Activated gamma-delta T cell treated with anti-CD3 and anti-CD28 coated beads, Interleukin-2, amount 50 U/mL, for 16 hours (primary cell): ENCODE results near the gene SKI.

ENCODE experiments used
- DNase-seq: peaks from one replicate; pipeline ENCODE4 v3.0.0-alpha.2; 2020; ENCODE audit warnings: low read depth

SKI gene

DNA sequence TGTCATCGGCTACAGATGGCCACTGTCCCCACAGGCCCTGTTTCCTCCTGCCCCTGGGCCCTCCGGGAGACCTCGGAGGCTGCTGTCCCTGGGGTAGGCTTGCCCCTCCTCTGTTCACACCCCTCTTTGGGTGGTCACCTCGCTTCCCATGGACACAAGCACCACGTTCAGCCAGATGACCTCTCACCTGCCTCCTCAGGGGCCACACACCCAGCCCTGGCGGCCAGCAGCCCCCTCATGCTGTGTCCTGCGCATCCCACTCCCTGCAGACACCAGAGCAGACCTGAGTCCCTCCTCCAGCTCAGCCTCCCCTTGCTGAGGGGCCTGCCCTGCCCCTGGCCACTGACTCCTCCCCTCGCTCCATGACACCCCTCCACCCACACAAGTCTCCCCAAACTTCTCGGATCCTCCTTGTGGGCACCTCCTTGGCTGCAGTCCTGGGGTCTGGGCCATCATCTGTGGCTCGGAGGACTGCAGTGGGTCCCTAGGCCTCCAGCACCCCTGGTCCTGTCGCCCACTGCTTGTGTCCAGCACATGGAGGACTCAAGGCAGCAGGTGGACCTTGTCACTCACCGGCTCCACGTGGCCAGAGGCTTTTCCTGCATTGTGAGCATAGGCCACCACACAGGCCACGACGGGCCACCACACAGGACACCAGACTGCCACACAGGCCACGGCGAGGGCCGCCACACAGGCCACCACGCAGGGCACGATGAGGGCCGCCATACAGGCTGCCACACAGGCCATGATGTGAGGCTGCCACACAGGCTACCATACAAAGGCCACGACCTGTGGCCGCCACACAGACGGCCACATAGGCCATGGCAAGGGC is 112.2 kb downstream of the SKI start:
- no peak for DNase-seq

DNA sequence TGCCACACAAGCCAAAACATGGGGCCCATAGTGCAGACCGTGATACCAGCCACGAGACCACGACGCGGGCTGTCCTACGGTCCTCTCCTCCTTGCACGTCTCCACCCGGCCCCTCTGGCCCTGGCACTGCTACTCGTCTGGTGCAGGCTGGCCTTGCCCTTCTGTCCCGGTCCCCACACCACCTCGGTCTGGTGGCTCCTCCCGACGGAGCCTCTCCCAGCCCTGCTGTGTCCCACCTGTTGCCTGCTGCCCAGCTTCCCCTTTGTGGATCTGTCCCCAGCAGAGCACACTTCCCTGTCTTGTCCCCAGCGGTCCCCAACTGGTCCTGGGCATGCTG is 112.8 kb downstream of the SKI start:
- DNase-seq = no peak

DNA sequence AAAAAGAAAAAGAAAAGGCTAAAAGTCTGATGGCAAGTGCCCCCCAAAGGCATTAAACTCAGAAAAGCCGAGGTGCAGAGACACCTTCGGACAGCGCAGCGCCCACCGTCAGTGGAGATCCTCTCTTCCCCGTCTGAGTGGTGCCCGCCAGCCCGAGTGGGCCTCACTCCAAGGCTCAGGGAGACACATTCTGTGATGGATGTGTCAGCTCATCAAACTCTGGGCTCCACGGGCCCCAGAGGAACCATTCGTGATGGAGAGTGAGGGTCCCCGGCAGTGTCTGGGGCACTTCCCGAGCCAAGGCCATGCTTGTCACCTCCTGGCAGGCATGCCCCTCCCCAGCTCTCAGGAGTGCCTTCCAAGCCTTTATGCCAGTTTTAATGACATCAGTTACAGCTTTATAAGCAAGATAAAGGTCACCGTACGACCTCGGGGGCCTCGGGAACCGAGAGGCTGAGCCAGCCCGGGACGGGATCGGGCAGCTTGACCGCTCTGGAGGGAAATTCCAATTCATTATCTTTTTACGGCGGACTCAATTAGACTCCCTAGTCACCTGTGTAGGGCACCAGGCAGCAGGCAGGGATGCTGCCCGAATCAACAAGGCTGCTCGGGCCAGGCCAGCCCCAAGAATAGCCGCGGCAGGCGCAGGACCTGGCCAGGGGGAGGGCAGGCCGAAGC is 113.7 kb downstream of the SKI start:
- no peak for DNase-seq

DNA sequence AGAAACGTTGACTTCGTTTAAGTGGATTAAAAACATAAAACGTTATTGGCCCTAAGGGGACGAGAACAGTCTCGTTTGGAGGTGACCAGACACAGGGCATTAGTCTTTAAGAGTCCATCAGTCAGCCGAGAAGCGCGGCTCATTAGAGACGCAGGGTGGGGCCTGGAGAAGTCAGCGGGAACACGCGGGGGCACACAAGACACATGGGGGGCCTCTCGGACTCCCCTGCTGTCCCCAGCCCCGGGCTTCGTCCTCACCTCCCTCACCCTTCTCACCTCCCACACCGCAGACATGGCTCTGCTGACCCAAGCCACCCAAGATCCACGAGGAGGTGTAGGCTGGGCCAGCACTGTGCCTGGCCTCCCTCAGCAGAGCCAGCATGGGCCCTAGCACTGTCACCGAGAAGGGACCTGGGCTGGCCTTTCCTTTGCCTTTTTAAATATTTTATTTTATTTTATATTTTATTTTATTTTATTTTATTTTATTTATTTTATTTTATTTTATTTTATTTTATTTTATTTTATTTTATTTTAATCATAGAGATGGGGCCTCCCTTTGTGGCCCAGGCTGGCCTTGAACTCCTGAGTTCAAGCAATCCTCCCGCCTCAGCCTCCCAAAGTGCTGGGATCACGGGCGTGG is 114.4 kb downstream of the SKI start:
- DNase-seq = no peak

DNA sequence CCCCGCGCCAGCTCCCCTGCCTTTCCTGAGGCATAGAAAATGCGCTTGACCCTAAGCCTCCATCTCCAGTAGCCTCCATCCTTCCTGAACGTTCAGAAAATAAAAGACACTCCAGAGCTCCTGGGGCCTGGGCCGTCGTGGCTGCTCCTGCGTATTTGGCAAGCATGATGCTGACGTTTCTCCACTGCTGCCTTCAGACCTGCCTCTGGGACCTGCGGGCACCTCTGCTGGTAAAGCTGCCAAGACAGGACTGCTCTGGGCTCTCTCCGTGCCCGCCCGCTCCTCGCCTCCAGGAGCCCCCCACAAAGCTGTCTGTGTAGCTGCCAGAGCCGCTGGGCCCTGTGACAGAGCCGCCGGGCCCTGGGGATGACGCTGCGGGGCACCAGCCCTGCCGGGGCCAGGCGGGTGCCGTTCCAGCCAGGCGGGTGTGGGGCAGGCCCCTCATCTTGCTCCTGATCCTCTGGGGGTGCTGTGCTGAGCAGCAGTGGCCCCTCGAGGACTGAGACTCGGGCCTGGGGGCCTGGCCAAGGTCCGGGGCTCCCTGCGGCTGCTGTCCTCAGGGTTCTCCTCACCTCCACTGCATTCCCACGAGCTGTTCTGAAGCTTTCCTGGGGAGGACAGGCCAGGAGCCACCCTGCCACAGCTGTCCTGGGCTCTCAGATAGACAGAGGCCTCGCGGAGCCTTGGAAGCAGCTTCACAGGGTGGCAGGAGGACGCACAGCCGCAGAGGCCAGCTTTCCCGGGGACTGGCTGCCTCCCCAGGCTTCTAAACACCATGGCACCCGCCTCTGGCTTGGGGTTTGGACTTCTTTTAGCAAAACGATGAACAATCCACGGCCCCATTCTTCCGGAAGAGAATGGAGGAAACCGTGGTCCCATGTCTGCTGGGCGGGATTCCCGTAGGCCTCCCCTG is 115.2 kb downstream of the SKI start:
- no peak for DNase-seq

DNA sequence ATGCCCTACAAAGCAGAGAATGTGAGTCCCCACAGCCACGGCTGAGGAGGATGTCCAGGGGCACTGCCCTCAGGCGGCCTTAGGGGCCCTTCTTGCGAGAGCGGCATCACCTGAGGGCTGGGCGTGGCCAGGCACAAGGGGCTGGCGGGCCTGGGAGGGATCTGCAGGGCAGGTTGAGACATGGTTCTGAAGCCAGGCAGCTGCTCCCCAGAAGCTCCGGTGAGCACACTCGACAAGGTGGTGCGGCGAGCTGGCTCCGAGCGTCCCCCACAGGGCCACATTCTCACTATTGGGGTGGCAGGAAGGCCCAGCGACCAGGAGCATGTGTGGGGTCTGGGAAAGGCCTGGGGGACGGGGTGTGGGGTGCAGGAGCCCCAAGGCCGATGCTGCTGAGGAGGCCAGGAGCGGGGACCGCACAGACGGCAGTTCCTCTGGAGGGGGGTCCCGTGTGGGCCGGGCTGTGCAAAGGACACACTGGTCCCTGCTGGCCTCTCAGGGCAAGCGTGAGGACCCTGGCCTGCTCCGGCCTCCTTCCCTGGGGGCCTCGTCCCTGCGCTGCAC is 116.1 kb downstream of the SKI start:
- DNase-seq = no peak

DNA sequence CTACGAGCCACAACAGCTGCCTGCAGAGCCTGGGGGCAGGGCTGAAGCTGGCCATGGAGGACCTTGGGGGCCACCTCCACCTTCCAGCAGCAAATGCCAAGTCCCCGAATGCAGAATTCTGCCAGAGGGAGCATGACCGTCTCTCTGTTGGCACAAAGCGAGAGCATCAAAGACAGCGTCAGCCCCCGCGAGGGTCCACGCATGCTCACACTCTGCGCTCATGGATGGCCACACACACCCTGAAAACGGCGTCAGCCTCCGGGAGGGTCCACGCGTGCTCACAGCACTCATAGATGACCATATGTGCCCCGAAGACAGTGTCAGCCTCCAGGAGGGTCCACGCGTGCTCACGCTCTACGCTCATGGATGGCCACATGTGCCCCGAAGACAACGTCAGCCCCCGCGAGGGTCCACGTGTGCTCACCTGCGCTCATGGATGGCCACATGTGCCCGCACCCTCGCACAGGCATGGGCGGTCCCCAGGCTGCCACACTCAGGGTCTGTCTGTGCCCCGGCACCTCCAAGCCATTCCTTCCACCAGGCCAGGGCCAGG is 116.7 kb downstream of the SKI start:
- DNase-seq = no peak

DNA sequence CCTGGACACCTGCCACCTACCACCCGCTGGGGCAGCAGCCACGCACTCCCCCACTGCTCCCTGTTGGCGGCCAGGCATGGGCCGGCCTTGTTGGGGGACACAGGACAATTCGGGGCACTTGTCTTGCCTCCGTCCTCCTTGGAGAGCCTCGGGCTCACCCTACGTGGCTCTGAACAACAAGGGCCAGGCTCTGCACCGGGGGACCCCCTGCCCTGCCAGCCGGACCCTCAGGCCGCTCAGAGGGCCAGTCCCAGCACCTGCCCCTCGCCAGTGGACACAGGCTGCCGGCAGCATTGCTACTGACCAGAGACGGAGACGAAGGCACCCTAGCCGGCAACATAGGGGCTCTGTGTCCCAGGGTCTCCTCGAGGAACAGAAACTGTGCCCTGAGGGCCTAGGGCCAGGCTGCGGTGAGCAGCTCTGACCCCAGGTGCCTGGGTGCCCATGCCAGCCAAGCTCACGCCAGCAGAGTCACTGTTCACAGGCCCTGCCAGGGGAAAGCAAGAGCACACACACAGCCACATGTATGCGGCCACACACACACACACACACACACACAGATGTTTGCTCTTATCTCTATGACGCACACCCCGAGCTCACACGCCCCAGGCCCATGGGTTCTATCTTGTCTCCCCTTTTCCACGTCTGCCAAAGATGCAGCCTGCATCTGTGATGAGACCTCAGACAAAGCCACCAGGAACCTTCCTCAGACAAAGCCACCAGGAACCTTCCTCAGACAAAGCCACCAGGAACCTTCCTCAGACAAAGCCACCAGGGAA is 117.4 kb downstream of the SKI start:
- DNase-seq = no peak

DNA sequence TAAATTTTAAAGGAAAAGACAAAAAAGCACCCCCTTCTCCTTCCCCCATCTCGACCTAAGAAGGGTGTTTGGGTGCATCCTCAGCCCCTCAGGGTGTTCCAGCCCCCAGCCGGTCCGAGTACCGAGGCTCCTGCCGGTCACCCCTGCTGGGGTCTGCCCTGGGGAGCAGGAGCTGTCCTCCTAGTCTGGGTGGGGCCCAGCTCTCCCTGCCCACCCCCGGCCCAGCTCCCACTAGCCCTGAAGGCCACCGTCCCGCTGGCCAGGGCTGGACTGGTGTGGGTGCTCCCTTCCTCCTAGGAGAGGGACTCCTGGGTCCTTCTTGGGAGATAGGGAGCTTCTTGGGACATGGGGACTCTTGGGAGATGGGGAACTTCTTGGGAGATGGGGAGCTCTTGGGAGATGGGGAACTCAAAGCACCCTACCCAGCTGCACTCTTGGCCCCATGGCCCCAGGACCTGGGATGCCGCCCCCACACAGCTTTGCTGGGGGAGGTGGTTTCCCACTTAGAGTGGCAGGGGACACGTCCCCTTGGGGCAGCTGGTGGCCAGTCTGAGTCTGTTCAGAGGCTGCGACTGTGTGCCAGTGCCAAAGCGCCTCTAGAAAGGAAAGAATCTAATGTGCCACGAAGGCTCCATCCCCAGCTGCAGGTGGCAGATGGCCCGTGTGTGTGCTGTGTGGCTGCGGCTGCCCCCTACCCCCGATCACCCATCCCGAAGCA is 118.7 kb downstream of the SKI start:
- no peak for DNase-seq

DNA sequence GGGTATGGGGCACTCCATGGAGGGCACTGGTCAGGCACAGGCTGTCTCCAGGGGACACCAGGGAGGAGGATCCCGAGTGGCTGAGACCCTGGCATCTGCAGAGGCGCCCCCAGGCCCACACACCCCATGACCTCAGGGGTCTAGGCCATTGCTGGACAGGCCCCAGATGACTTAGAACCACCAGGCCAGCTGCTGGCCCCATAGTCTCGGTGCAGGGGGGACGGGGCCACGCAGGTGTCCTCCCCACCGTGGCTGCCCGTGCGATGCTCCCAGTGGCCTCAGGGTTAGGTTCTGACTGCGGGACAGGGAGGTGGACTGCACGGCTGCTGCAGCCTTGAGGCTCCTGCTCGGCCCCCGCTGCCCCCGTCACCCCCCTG is 119.3 kb downstream of the SKI start:
- DNase-seq = no peak

DNA sequence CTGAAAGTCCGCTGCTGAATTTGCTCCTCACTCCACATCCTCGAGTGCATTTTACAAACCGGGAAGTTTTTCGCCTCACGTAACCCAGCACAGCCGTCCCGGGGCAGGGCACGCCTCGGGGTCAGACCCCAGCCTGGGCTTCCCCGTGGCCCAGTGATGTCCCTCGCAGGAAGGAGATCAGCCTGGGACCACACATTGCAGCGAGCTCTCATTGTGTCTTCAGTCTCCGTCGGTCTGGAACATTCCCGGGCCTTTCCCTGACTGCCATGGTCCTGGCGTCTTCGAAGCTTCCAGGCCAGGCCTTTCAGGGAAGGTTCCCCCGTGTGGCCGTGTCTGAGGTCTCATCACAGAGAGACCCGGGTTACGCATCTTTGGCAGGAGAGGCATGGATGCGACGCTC is 119.8 kb downstream of the SKI start:
- no peak for DNase-seq

DNA sequence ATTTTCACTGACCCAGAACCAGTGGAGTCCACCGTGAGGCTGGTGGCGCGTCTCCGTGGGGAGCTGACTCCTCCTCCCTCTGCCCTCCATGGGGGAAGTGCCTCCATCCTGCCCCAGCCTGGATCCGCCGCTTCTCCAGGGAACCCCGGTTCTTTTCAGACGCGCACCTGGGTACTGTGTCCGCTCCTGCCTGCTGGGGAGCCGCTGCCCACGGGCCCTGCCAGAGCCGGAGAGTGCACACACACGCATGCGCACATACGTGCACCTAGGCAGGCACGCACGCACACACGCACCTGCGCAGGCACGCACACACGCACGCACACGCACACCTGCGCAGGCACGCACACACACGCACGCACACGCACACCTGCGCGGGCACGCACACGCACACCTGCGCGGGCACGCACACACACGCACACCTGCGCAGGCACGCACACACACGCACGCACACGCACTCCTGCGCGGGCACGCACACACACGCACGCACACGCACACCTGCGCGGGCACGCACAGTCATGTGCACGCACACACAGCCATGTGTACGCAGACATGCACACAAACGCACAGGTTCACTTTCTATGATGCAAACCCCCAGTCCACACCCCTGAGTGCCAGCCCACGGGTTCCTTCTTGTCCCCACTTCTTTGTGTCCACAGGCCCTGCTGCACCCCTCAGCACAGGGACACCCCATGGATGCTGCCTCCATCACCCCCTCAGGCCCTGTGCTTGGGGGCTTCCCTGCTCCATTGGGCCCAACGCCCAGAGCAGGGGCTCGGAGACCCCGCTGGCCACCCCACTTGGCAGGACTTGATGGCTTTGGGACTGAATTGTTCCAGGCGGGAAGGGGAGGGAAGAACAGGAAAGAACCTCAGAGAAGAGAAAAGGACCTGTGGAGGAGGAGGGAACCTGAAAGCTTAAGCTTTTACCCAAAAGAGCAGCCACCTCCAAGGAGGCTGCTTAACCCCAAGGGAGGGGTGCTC is 120.5 kb downstream of the SKI start:
- no peak for DNase-seq

DNA sequence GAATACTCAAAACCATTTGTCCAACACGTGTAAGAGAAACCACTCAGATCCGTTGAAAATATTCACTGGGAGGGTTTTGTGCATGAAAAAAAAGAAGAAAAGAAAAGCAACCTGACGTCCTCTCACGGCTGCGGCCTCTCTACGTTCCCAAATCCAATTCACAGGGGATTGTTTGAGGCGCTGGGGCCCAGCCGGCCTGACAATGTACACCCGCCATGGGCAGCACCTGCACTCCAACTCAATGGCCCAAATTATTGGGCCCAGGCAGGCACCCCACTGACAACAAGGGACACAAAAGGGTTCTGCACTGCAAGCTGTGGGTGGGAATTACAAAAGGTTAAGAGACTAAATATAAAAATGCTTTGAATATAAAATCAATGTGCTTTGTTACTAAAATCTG is 121.7 kb downstream of the SKI start:
- DNase-seq = no peak

DNA sequence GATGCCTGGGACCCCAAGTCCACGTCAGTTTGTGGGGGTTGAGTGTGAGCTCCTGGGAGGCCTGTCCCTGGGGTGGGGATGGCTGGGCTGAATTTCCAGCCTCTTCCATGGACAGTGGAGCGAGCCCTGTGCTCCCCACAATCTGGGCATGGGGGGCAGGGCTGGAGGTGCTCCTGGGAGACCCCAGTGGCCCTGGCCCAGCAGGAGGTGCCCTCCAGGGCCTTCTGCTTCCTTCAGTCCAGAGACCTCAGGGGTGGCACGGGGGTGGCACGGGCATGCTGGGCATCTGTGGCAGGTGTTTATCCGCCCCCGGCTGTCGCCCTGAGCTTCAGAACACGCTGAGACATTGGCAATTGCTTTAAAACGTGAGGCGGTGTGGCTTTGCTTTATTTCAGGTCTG is 122.4 kb downstream of the SKI start:
- no peak for DNase-seq

DNA sequence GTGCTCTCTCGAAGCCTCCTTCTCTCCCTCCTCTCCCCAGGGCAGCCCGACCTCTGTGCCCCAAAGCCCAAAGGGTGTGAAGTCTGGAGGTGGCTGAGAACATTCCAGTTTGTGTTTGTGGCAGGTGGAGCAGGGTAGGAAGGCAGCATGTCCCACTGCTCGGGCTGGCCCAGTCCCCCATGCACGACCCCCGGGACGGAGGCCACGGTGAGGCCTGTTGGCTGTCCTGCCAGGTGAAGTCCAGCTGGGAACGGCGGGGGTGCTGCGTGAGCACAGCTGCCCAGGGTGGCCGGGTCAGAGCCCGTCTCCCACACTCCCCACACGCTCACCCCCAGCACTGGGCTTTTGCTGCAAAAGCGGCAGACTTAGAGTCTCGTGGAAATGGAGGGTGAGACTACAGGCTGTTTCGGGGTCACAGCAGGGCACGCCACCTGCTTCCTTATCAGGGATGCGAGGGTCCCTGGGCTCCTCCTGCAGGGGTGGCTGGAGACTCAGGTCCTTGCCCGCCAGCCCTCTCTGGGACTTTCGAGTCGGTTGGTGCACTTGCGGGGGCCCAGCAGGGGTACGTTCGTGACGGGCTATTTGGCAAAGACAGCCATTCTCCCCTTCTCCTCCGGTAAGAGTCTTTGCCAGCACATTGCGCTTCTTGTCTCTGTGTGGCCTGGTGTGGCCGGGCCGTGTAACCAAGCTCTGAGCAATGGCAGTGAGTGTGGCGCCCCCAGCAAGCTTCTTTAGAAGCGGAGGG is 123.0 kb downstream of the SKI start:
- no peak for DNase-seq

DNA sequence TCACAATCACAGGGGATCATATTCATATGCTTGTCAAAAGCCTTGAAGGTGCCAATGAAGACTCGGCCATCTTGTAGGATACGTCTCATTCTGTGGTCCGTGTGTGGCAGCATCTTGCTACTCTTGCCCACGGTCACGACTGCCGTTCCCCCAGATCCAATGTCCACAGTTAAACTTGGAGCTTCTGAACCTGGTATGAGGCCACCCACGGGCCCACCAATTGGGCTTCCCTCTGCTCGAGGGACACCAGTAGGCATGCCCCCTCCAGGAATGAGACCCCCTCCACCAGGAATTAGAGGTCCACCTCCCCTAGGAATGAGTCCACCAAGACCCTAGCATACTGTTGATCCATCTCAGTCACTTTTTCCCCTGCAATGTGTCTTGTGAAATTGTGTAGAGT is 123.6 kb downstream of the SKI start:
- no peak for DNase-seq

DNA sequence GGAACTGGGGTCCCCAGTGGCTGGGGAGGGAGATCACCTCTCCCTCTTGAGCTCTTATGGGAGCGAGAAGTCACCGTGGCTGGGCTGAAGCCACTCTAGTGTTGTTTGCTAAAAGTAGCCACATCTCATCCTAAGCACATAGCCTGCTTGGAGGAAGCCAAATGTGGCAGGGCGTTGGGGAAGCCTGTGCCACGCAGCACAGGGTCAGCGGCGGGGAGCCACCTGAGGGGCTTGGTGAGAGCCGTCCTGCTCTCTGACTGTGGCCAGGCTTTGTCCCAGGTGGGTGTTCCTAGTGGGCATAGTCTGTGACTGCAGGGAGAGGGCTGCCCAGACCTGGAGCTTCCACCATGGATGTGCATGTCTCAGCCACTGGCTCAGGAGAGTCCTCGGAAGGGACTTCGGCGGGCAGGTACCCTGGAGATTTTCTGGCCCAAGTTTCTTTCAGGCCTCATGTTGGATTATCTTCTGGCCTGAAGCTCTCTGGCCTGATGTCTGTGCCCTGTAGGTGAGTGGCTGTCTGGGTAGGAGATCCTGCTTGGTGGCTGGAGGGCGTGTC is 124.3 kb downstream of the SKI start:
- DNase-seq = no peak
